ENCODE measurements around the gene ZDHHC6.

DNA sequence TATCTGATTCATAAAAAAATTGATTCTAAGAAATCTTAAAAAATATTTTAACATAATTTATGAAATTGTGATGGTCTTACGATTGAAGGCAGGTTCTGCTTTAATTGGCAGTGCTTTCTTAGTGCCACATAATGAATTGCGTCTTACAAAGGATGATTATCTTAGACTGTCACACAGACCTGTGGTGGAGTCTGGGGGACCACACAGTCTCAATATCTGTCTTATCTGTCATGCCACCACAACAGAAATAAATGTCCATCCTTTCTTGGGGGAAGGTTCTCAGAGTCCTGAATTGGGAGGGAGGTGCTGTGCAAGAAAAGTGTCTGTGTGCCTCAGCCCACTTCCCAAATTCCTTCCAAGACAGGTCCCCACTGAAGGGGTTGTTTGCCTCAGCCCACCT, 34.0 kb downstream of the ZDHHC6 start:
- TF ChIP-seq, protein P1, sequence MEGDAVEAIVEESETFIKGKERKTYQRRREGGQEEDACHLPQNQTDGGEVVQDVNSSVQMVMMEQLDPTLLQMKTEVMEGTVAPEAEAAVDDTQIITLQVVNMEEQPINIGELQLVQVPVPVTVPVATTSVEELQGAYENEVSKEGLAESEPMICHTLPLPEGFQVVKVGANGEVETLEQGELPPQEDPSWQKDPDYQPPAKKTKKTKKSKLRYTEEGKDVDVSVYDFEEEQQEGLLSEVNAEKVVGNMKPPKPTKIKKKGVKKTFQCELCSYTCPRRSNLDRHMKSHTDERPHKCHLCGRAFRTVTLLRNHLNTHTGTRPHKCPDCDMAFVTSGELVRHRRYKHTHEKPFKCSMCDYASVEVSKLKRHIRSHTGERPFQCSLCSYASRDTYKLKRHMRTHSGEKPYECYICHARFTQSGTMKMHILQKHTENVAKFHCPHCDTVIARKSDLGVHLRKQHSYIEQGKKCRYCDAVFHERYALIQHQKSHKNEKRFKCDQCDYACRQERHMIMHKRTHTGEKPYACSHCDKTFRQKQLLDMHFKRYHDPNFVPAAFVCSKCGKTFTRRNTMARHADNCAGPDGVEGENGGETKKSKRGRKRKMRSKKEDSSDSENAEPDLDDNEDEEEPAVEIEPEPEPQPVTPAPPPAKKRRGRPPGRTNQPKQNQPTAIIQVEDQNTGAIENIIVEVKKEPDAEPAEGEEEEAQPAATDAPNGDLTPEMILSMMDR (IDR thresholded peaks at IDR 0.05), result no peak
- TF ChIP-seq POLR2A (IDR thresholded peaks at IDR 0.05), result no peak
